GM12878 (cell line): Measurements from ENCODE around the gene TPH2. TPM values are rescaled to one million over a fixed set of nuclear protein-coding genes. Genes with fewer than 3 reads are reported as not detected.

Experiments used
- ATAC-seq: fragments of 200-7000 bp; cut with Tn5 transposase; 3 replicates; pipeline ENCODE4 v1.9.1; 2020; ENCODE audit warnings: mild to moderate bottlenecking, moderate library complexity
- BruUV-seq: library from RNA; stranded (reverse); fragments of 400-500 nt; replicated peaks from 2 replicates; lab custom pipeline; 2021; lab: Mats Ljungman, UMichigan
- CTCF ChIA-PET: fragments of 300-600 bp; sonication (Branson Sonifier 250); formaldehyde crosslinking; extraction: SDS; loops from one replicate; lab custom pipeline; 2021; ENCODE audit warnings: inconsistent platforms; lab: Yijun Ruan, JAX
- POLR2A ChIA-PET: fragments of 350-600 bp; formaldehyde crosslinking; extraction: SDS; loops from one replicate; lab custom pipeline; 2021; ENCODE audit warnings: inconsistent platforms; lab: Charles Lee
- RAD21 ChIA-PET: fragments of 300-600 bp; sonication (Branson Sonifier 250); formaldehyde crosslinking; loops from one replicate; lab custom pipeline; 2023; ENCODE audit warnings: antibody characterized with exemption; ENCODE audit not compliant: unreplicated experiment; lab: Charles Lee
- SMC1A ChIA-PET: fragments of 300-600 bp; sonication (Branson Sonifier 250); formaldehyde crosslinking; loops from one replicate; lab custom pipeline; 2023; ENCODE audit not compliant: unreplicated experiment, uncharacterized antibody; lab: Charles Lee
- DNase-seq: peaks from one replicate; pipeline ENCODE4 v3.0.0-alpha.2; 2011; ENCODE audit warnings: low read depth, low spot score
- FAIRE-seq: peaks from 3 replicates; lab custom pipeline; 2011; peaks lifted over from hg19 to GRCh38; lab: Jason Lieb, UNC
- H2AFZ ChIP-seq: 2 replicates; pipeline ENCODE4 v1.6.0; 2011; ENCODE audit warnings: low read depth, low read length, control low read depth; ENCODE audit not compliant: control insufficient read depth
- H3K27ac ChIP-seq: 2 replicates; pipeline ENCODE4 v1.5.1; 2011; ENCODE audit warnings: control low read depth; ENCODE audit not compliant: control insufficient read depth, insufficient read depth
- H3K27me3 ChIP-seq, 2 experiments: replicated peaks in 1 of 2; 2 replicates each; pipeline versions ENCODE4 v1.6.0 to v1.6.1; 2011; ENCODE audit warnings: low read length in 1 of 2; ENCODE audit not compliant: control insufficient read depth in 2 of 2, insufficient read depth in 2 of 2
- H3K36me3 ChIP-seq, 2 experiments: 2 replicates each; pipeline ENCODE4 v1.5.1; 2011; ENCODE audit warnings: low read length in 1 of 2; ENCODE audit not compliant: control insufficient read depth in 2 of 2, insufficient read depth in 2 of 2
- H3K4me1 ChIP-seq: 2 replicates; pipeline ENCODE4 v1.6.1; 2011; ENCODE audit warnings: mild to moderate bottlenecking, low read length, moderate library complexity, mixed read lengths; ENCODE audit not compliant: control insufficient read depth, insufficient read depth
- H3K4me2 ChIP-seq: 2 replicates; pipeline ENCODE4 v1.6.0; 2011; ENCODE audit warnings: control low read depth; ENCODE audit not compliant: control insufficient read depth, insufficient read depth
- H3K4me3 ChIP-seq: fragments of 200-600 bp; sonication (generic); 2 replicates; pipeline ENCODE4 v1.5.1; 2016
- H3K79me2 ChIP-seq: 2 replicates; pipeline ENCODE4 v1.6.0; 2011; ENCODE audit warnings: low read length; ENCODE audit not compliant: control insufficient read depth, insufficient read depth
- H3K9ac ChIP-seq: 2 replicates; pipeline ENCODE4 v1.8.0; 2011; ENCODE audit warnings: low read length, control low read depth, mixed read lengths; ENCODE audit not compliant: control insufficient read depth, insufficient read depth
- H3K9me3 ChIP-seq: replicated peaks from 3 replicates; pipeline ENCODE4 v1.5.1; 2011; ENCODE audit warnings: mild to moderate bottlenecking, low read length; ENCODE audit not compliant: control insufficient read depth, insufficient read depth
- H4K20me1 ChIP-seq: 2 replicates; pipeline ENCODE4 v1.6.0; 2011; ENCODE audit not compliant: control insufficient read depth, insufficient read depth
- CBX5 ChIP-seq: sonication (generic); IDR thresholded peaks from 2 replicates; pipeline ENCODE4 v1.6.1; 2016; ENCODE audit warnings: low read depth, moderate library complexity, mild to moderate bottlenecking, inconsistent platforms
- CHD2 ChIP-seq: IDR thresholded peaks from 2 replicates; pipeline ENCODE4 v1.6.1; 2011; ENCODE audit warnings: low read depth, low read length, improper control_type of control experiment, borderline replicate concordance
- CREB1 ChIP-seq: IDR thresholded peaks from 2 replicates; pipeline ENCODE4 v1.6.1; 2012; ENCODE audit warnings: low read depth, mild to moderate bottlenecking, inconsistent platforms
- ETV6 ChIP-seq, 2 experiments: fragments of 450-650 bp in 1 of 2; IDR thresholded peaks in 1 of 2; conservative IDR thresholded peaks in 1 of 2; 2 replicates each; pipeline ENCODE4 v1.6.1; 2014; ENCODE audit warnings: antibody characterized with exemption in 1 of 2, borderline replicate concordance in 1 of 2, low read depth in 1 of 2, mild to moderate bottlenecking in 1 of 2, moderate library complexity in 1 of 2
- HDAC2 ChIP-seq: fragments of 200-600 bp; sonication (generic); IDR thresholded peaks from 2 replicates; pipeline ENCODE4 v1.6.1; 2017
- HDGF ChIP-seq: fragments of 450-650 bp; IDR thresholded peaks from 2 replicates; pipeline ENCODE4 v1.6.1; 2016; ENCODE audit warnings: antibody characterized with exemption
- KLF5 ChIP-seq: fragments of 450-650 bp; IDR thresholded peaks from 2 replicates; pipeline ENCODE4 v1.6.1; 2014; ENCODE audit warnings: mild to moderate bottlenecking; ENCODE audit not compliant: partially characterized antibody
- MTA3 ChIP-seq: IDR thresholded peaks from 2 replicates; pipeline ENCODE4 v1.6.1; 2012; ENCODE audit warnings: low read length, inconsistent platforms, borderline replicate concordance
- NR2F1 ChIP-seq: fragments of 450-650 bp; conservative IDR thresholded peaks from 2 replicates; pipeline ENCODE4 v1.6.1; 2017; ENCODE audit warnings: mild to moderate bottlenecking
- PKNOX1 ChIP-seq: fragments of 450-650 bp; IDR thresholded peaks from 2 replicates; pipeline ENCODE4 v1.6.1; 2016; ENCODE audit warnings: mild to moderate bottlenecking
- RAD51 ChIP-seq: fragments of 450-650 bp; IDR thresholded peaks from 2 replicates; pipeline ENCODE4 v1.6.1; 2016; ENCODE audit warnings: moderate library complexity, mild to moderate bottlenecking, inconsistent platforms
- SMAD5 ChIP-seq: IDR thresholded peaks from 2 replicates; pipeline ENCODE4 v1.6.1; 2016; ENCODE audit warnings: antibody characterized with exemption, low read depth
- SMC3 ChIP-seq: IDR thresholded peaks from 2 replicates; pipeline ENCODE4 v1.6.1; 2011; ENCODE audit warnings: low read length, improper control_type of control experiment, borderline replicate concordance
- SPI1 ChIP-seq: IDR thresholded peaks from 2 replicates; pipeline ENCODE4 v1.6.1; 2011; ENCODE audit warnings: low read depth, mild to moderate bottlenecking, low read length, moderate library complexity, borderline replicate concordance; ENCODE audit not compliant: insufficient read depth
- ZBED1 ChIP-seq: IDR thresholded peaks from 2 replicates; pipeline ENCODE4 v1.6.1; 2016; ENCODE audit warnings: borderline replicate concordance
- WGBS: methylation state at CpG from one replicate; pipeline ENCODE4 v1.1.6; 2016; ENCODE audit warnings: low lambda C conversion rate; ENCODE audit not compliant: insufficient replicate concordance, insufficient coverage; ENCODE audit errors: missing lambda C conversion rate; 5-methylcytosine and 5-hydroxymethylcytosine counted together
- in situ Hi-C: fragments of 300-500 bp; cut with MboI; formaldehyde crosslinking; loops from 9 replicates; pipeline ENCODE4 v1.14.3; 2018; ENCODE audit warnings: mixed read lengths
- intact Hi-C: fragments of 100-400 bp; cut with micrococcal nuclease; formaldehyde crosslinking; loops from one replicate; pipeline ENCODE4 v1.14.2; 2022; ENCODE audit not compliant: unreplicated experiment
- polyA plus RNA-seq, 11 experiments: library from polyadenylated mRNA; depleted of rRNA in 4 of 11; unstranded in 6 of 11; stranded (reverse) in 5 of 11; fragments of >200 nt; fragmentation: Nextera tagmentation in 4 of 11; fragmentation: Illumina TruSeq in 1 of 11; extraction: Ambion mirVana in 4 of 11; extraction: Trizol in 1 of 11; gene quantifications; 1 replicate in 1 of 11; 2 replicates in 10 of 11; pipeline versions ENCODE4 v1.2.1 to v1.2.3, GENCODE V29; 2011 to 2016; ENCODE audit warnings: inconsistent platforms in 2 of 11, missing spikeins in 2 of 11, low read depth in 1 of 11
- total RNA-seq, 4 experiments: library from RNA; depleted of rRNA in 3 of 4; stranded (reverse); fragments of >200 nt in 3 of 4; fragmentation: Illumina TruSeq in 1 of 4; extraction: Trizol in 1 of 4; gene quantifications; 2 replicates each; pipeline versions ENCODE4 v1.2.1 to v1.2.3, GENCODE V29; 2013 to 2021
- TF ChIP-seq, protein P1 (sequence below): fragments of 450-650 bp; IDR thresholded peaks from 2 replicates; pipeline ENCODE4 v1.6.1; 2017; ENCODE audit warnings: antibody characterized with exemption, mild to moderate bottlenecking, moderate library complexity
- TF ChIP-seq, protein P2 (sequence below): IDR thresholded peaks from 2 replicates; pipeline ENCODE4 v1.6.1; 2012; ENCODE audit warnings: low read depth, low read length, improper control_type of control experiment

TPH2 gene
- total and polyA plus RNA-seq, 10 of the 15 experiments (the other 5 are each of a cell fraction or from before 2014, with no cell fraction given): not detected

DNA sequence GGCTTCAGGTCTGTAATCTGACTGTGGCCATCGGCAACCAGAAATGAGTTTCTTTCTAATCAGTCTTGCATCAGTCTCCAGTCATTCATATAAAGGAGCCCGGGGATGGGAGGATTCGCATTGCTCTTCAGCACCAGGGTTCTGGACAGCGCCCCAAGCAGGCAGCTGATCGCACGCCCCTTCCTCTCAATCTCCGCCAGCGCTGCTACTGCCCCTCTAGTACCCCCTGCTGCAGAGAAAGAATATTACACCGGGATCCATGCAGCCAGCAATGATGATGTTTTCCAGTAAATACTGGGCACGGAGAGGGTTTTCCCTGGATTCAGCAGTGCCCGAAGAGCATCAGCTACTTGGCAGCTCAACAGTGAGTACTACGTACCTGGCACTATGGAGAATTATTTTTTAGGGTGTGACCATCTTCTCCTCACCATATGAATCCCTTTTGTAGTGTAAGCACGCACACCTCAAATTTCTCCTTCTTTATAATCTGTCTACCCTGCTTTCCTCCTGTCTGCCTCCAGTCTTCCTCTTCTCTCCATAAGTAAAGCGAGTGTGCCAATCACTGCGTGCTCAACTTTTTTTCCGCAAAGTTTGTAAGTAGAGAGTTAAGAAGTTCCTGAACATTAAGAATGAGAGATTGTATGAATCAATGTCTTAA is at the start of gene TPH2 (continued):
- TF ChIP-seq, protein P1, sequence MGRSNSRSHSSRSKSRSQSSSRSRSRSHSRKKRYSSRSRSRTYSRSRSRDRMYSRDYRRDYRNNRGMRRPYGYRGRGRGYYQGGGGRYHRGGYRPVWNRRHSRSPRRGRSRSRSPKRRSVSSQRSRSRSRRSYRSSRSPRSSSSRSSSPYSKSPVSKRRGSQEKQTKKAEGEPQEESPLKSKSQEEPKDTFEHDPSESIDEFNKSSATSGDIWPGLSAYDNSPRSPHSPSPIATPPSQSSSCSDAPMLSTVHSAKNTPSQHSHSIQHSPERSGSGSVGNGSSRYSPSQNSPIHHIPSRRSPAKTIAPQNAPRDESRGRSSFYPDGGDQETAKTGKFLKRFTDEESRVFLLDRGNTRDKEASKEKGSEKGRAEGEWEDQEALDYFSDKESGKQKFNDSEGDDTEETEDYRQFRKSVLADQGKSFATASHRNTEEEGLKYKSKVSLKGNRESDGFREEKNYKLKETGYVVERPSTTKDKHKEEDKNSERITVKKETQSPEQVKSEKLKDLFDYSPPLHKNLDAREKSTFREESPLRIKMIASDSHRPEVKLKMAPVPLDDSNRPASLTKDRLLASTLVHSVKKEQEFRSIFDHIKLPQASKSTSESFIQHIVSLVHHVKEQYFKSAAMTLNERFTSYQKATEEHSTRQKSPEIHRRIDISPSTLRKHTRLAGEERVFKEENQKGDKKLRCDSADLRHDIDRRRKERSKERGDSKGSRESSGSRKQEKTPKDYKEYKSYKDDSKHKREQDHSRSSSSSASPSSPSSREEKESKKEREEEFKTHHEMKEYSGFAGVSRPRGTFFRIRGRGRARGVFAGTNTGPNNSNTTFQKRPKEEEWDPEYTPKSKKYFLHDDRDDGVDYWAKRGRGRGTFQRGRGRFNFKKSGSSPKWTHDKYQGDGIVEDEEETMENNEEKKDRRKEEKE: no peak
- TF ChIP-seq SMC3: peak; percentile 48
- TF ChIP-seq, all 136 proteins: peak for 9

GRCh38 chr12:71890475-71890874 is 48.2 kb upstream of the TPH2 start:
- WGBS: 73% methylated on average over 3 of the region's 3 CpGs
- no peak overlapping the region for H3K4me2 ChIP-seq
- H3K9ac ChIP-seq: no peak overlapping the region
- H3K4me1 ChIP-seq: no peaks in the 10 kb centered on the region
- H2AFZ ChIP-seq: no peak overlapping the region
- H3K9me3 ChIP-seq: no peaks in the 10 kb centered on the region; the same call in 2 of the 3 replicates
- no peak overlapping the region for H3K4me3 ChIP-seq
- RAD21 ChIA-PET: no interaction called here
- ATAC-seq (peak; percentile 42; the same call in 1 of the 3 replicates), DNase-seq (no peak), FAIRE-seq (no peak)
- in situ Hi-C loops (no loop called here), intact Hi-C loops (no loop called here)
- CTCF ChIA-PET: interaction anchor here (2.0 kb wide), 1 partner anchor 44 kb away, joined by 7 read pairs; no protein-coding TSS in a partner anchor
- no peak overlapping the region for H3K27ac ChIP-seq
- H4K20me1 ChIP-seq: no peaks in the 10 kb centered on the region
- no peaks in the 10 kb centered on the region for H3K36me3 ChIP-seq
- BruUV-seq: no TSS peak
- H3K27me3 ChIP-seq: no peaks in the 10 kb centered on the region
- SMC1A ChIA-PET: interaction anchor here (1.6 kb wide), 1 partner anchor 41 kb away, joined by 3 read pairs; no protein-coding TSS in a partner anchor
- POLR2A ChIA-PET: no interaction called here
- H3K79me2 ChIP-seq: no peaks in the 10 kb centered on the region
- no peak for TF ChIP-seq MTA3
- no peak for TF ChIP-seq SPI1
- TF ChIP-seq NR2F1: no peak
- no peak for TF ChIP-seq ETV6 (conservative IDR thresholded peaks at IDR 0.05 in 1 of 2, IDR thresholded peaks at IDR 0.05 in 1 of 2; ENCODE audit: borderline replicate concordance in 1 of 2, low read depth in 1 of 2)
- no peak for TF ChIP-seq RAD51
- TF ChIP-seq PKNOX1: no peak
- no peak for TF ChIP-seq CREB1
- no peak for TF ChIP-seq HDGF
- TF ChIP-seq, protein P2, sequence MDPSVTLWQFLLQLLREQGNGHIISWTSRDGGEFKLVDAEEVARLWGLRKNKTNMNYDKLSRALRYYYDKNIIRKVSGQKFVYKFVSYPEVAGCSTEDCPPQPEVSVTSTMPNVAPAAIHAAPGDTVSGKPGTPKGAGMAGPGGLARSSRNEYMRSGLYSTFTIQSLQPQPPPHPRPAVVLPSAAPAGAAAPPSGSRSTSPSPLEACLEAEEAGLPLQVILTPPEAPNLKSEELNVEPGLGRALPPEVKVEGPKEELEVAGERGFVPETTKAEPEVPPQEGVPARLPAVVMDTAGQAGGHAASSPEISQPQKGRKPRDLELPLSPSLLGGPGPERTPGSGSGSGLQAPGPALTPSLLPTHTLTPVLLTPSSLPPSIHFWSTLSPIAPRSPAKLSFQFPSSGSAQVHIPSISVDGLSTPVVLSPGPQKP: no peak
- TF ChIP-seq SMAD5: no peak
- TF ChIP-seq CBX5: no peak
- TF ChIP-seq CHD2: no peak
- TF ChIP-seq KLF5: no peak
- TF ChIP-seq ZBED1: no peak
- no peak for TF ChIP-seq HDAC2
